DND-41 (cell line): ENCODE data around the gene PLEKHM3.

Experiments used
- CTCF ChIP-seq: IDR thresholded peaks from 2 replicates; pipeline ENCODE4 v1.5.1; 2012; ENCODE audit warnings: borderline replicate concordance, low read length, moderate library complexity, mild to moderate bottlenecking; ENCODE audit not compliant: poor library complexity, severe bottlenecking; ENCODE audit errors: extremely low read depth
- EZH2 ChIP-seq: IDR thresholded peaks from 3 replicates; pipeline ENCODE4 v1.6.1; 2012; ENCODE audit warnings: borderline replicate concordance, low read depth, mild to moderate bottlenecking, moderate library complexity, low read length, inconsistent platforms; ENCODE audit not compliant: severe bottlenecking

- TF ChIP-seq EZH2, result no peak
- no peak for TF ChIP-seq CTCF
These were observed 213.1 kb downstream of the PLEKHM3 start for GRCh38 chr2:207812058-207812725.
